ENCODE results near the gene ABCA9.
"Not testable (repeated sequence)": the region's sequence is repeated elsewhere in the genome, so short reads cannot be mapped to it uniquely, and the experiment has no call there.

ABCA9 gene

GRCh38 chr17:68947868-68948267 lies 112.9 kb downstream of the ABCA9 start:
- not testable (repeated sequence) for DNase-seq

DNA sequence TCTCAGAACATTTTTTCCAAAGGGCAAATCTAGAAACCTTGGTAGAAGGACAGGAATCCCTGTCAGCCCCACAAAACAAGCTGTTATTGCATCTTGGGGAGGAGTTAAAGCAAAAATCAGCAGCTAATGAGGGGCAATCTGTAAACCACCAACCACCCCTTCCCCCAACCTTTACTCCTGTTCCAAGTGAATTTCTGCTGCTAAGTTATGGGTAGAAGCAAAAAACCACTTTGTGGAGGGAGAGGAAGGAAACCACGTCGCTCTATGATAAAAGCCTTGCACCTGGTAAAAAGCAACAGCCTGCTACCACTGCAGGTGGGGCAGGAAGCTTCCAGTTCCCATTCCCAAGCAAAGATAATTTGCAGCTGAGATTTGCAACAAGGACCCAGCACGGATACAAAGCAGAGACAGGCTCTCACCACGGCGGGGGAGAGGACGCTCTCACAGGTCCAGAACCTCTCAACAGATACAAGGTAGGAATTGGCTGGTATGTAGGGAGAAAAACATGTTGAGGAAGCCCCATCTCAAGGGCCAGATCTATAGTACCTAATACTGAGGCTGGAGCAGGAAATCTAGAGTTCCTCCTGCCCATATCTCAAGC lies 116.2 kb downstream of the ABCA9 start:
- DNase-seq: no peak

DNA sequence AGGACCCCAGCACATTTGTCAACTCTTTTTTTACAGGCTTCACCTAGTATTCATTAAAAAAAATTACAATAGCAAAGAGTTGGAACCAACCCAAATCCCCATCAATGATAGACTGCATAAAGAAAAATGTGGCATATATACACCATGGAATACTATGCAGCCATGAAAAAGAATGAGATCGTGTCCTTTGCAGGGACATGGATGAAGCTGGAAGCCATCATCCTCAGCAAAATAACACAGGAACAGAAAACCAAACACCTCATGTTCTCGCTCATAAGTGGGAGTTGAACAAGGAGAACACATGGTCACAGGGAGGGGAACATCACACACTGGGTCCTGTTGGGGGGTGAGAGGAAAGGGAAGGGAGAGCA lies 116.9 kb downstream of the ABCA9 start:
- not testable (repeated sequence) for DNase-seq

DNA sequence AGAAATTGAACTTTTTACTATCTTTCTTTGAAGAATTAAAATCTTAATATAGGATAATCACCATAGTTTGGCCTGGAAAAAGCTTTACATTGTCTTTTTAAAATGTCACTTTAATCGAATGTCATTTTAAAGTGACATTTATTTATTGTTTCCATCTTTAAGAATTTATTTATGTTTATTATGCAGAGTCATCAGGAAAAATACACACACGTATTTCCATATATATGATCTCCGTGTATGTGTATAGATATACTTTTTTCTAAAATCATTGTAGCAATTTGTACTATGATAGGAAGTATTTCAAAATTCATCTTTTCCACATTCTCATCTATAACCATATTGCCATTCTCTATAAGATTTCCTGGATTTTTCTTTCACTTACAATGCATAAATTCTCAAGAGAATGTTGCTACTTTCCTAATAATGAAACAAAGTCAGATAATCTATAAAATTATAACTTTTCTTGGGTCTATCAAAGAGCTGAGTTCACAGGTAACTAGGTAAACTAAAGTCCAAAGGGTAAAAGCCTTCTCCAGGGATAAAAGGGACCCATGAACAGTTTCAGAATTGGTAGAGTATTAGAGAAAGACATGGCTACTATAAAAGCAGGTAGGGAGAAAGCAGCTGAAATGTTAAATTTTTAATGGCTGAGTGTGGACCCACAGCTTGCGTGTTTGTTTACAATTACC lies 117.5 kb downstream of the ABCA9 start:
- no peak for DNase-seq

DNA sequence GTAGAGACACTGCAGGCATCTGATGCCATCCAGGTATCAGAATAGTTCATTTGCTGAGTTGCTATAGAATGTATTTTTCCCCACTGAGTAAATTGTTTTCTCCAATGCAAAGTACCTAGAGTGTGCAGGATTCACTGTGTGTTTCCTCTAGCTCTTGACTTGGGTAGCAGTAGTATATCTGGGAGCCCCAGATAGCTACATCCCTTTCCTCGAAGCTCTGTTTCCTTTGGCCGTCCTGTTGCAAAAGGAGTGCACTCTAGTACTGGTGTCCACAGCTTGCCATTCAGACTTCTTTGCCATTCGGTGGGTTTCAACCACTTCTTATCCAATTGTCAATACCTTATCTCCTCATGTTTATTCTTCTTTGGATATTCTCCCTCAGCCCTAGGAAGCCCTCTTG lies 118.3 kb downstream of the ABCA9 start:
- DNase-seq: no peak

GRCh38 chr17:68941761-68942160 lies 119.0 kb downstream of the ABCA9 start:
- DNase-seq: peak; percentile 46

GRCh38 chr17:68939195-68939594 lies 121.5 kb downstream of the ABCA9 start:
- DNase-seq: no peak

DNA sequence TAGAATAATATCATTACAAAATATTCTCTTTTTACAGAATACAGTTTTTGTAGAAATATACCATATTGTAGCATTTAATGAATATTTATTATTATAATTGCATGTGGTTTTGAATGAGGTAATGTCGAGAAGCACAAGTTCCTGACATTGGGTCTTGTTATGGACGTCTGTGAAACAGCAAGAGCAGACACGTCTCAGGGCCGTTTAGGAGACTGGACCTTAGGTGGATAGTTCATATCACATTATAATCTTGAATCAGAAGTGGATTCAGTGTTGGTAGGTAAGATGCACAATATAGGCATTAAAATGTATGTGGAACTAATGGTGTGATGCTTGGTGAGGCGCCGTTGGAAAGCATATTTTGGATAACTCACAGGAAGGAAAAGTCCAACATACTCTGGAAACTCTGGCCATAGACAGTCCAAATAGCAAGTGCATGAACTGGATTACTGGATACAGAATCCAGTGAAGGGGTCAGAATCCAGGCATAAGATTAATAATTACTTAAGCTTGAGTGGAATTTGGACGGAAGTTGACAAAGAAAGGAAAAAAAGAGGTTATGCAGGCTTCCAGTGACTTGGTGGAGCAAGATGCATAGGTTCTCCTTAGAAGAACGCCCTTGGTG lies 122.7 kb downstream of the ABCA9 start:
- DNase-seq: no peak

DNA sequence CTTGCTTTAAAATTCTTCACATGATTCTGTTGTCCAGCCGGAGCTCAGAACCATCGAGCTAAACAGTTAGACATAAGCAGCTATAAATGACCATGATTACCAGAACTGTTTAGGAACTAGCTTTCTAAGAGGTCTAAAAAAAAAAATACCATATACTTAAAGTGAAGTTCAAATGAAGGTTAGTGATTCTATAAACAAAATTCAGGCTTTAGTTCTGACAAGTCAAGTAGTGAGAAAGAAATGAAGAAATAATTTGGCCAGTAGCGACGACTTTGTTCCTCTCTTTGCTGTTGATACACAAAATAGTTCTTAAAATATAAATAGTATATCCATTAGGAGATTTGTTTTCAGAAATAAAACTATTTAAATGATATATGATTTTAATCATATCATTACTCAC lies 133.2 kb downstream of the ABCA9 start:
- DNase-seq: no peak

GRCh38 chr17:68924793-68925720 lies 135.7 kb downstream of the ABCA9 start:
- DNase-seq: peak; percentile 68
